Uterus (tissue), 2 donors: ENCODE measurements around the gene ADCY2.

Experiments used
- POLR2A ChIP-seq, 2 donors: fragments of 450-650 bp; IDR thresholded peaks; one replicate each; pipeline ENCODE4 v1.6.1; 2016; ENCODE audit warnings: antibody characterized with exemption in 2 of 2, mild to moderate bottlenecking in 1 of 2, moderate library complexity in 1 of 2
- TF ChIP-seq, protein P1 (sequence below), 4 experiments: fragments of 200-600 bp in 2 of 4; fragments of 450-650 bp in 2 of 4; sonication (generic) in 2 of 4; IDR thresholded peaks; one replicate each; pipeline ENCODE4 v1.5.1; 2016 to 2019; ENCODE audit warnings: antibody characterized with exemption in 4 of 4, mild to moderate bottlenecking in 2 of 4, moderate library complexity in 1 of 4

- TF ChIP-seq, protein P1, sequence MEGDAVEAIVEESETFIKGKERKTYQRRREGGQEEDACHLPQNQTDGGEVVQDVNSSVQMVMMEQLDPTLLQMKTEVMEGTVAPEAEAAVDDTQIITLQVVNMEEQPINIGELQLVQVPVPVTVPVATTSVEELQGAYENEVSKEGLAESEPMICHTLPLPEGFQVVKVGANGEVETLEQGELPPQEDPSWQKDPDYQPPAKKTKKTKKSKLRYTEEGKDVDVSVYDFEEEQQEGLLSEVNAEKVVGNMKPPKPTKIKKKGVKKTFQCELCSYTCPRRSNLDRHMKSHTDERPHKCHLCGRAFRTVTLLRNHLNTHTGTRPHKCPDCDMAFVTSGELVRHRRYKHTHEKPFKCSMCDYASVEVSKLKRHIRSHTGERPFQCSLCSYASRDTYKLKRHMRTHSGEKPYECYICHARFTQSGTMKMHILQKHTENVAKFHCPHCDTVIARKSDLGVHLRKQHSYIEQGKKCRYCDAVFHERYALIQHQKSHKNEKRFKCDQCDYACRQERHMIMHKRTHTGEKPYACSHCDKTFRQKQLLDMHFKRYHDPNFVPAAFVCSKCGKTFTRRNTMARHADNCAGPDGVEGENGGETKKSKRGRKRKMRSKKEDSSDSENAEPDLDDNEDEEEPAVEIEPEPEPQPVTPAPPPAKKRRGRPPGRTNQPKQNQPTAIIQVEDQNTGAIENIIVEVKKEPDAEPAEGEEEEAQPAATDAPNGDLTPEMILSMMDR (IDR thresholded peaks at IDR 0.05) = no peak
- TF ChIP-seq POLR2A (IDR thresholded peaks at IDR 0.05) = no peak
These were observed 263.5 kb downstream of the ADCY2 start for GRCh38 chr5:7659420-7659819.
